Endothelial cell of umbilical vein (primary cell): ENCODE data around the gene ZNF91. TPM values are rescaled to one million over a fixed set of nuclear protein-coding genes. Genes with fewer than 3 reads are reported as not detected.

ENCODE experiments used
- BruUV-seq: library from RNA; stranded (reverse); fragments of 400-500 nt; replicated peaks from 2 replicates; lab custom pipeline; 2021; lab: Mats Ljungman, UMichigan
- CTCF ChIA-PET: fragments of 300-600, 350-600 bp; sonication (Branson Sonifier 250); formaldehyde crosslinking; loops from one replicate; lab custom pipeline; 2021; ENCODE audit warnings: antibody characterized with exemption, inconsistent platforms; lab: Charles Lee
- POLR2A ChIA-PET: fragments of 300-600, 350-600 bp; sonication (Branson Sonifier 250); formaldehyde crosslinking; loops from one replicate; lab custom pipeline; 2021; ENCODE audit warnings: antibody characterized with exemption, inconsistent platforms; lab: Charles Lee
- DNase-seq: peaks from one replicate; pipeline ENCODE4 v3.0.0-alpha.2; 2011; ENCODE audit warnings: low read depth, low spot score
- FAIRE-seq: peaks from 2 replicates; lab custom pipeline; 2011; peaks lifted over from hg19 to GRCh38; lab: Jason Lieb, UNC
- H2AFZ ChIP-seq: 2 replicates; pipeline ENCODE4 v1.6.0; 2012; ENCODE audit warnings: low read depth, low read length, control low read depth, inconsistent platforms
- H3K27ac ChIP-seq: 2 replicates; pipeline ENCODE4 v1.5.1; 2011; ENCODE audit warnings: low read depth, mild to moderate bottlenecking, control low read depth, low read length, moderate library complexity; ENCODE audit not compliant: insufficient read depth
- H3K27me3 ChIP-seq, 2 experiments: 2 replicates each; pipeline versions ENCODE4 v1.6.0 to v1.6.1; 2011; ENCODE audit warnings: low read length in 2 of 2, mixed read lengths in 1 of 2; ENCODE audit not compliant: control insufficient read depth in 2 of 2, insufficient read depth in 2 of 2
- H3K36me3 ChIP-seq, 2 experiments: 2 replicates in 1 of 2; 3 replicates in 1 of 2; pipeline ENCODE4 v1.5.1; 2011; ENCODE audit warnings: low read length in 2 of 2, mild to moderate bottlenecking in 1 of 2, moderate library complexity in 1 of 2; ENCODE audit not compliant: control insufficient read depth in 2 of 2, insufficient read depth in 2 of 2; ENCODE audit errors: extremely low read depth in 1 of 2
- H3K4me1 ChIP-seq: 3 replicates; pipeline ENCODE4 v1.5.1; 2011; ENCODE audit warnings: mild to moderate bottlenecking, low read length; ENCODE audit not compliant: control insufficient read depth, insufficient read depth; ENCODE audit errors: extremely low read depth
- H3K4me2 ChIP-seq: 2 replicates; pipeline ENCODE4 v1.6.1; 2011; ENCODE audit warnings: low read length, control low read depth, mixed read lengths; ENCODE audit not compliant: insufficient read depth
- H3K4me3 ChIP-seq, 3 experiments: fragments of 200-600 bp in 1 of 3; sonication (generic), shearing (Covaris generic) in 1 of 3; replicated peaks in 1 of 3; 2 replicates each; pipeline ENCODE4 v1.5.1; 2011 to 2016; ENCODE audit warnings: control low read depth in 3 of 3, low read length in 3 of 3, mild to moderate bottlenecking in 2 of 3, inconsistent platforms in 1 of 3, low read depth in 1 of 3, moderate library complexity in 1 of 3; ENCODE audit not compliant: insufficient read depth in 1 of 3
- H3K79me2 ChIP-seq: 2 replicates; pipeline ENCODE4 v1.6.0; 2012; ENCODE audit warnings: low read length, inconsistent platforms; ENCODE audit not compliant: control insufficient read depth, insufficient read depth
- H3K9ac ChIP-seq: replicated peaks from 2 replicates; pipeline ENCODE3; 2011; ENCODE audit warnings: low read length, control low read depth; ENCODE audit not compliant: insufficient read depth; ENCODE audit errors: extremely low read depth
- H3K9me1 ChIP-seq: replicated peaks from 3 replicates; pipeline ENCODE4 v1.6.0; 2011; ENCODE audit warnings: mild to moderate bottlenecking, low read length; ENCODE audit not compliant: control insufficient read depth, insufficient read depth; ENCODE audit errors: extremely low read depth
- H3K9me3 ChIP-seq: replicated peaks from 2 replicates; pipeline ENCODE4 v1.5.1; 2012; ENCODE audit warnings: low read length, inconsistent platforms; ENCODE audit not compliant: control insufficient read depth, insufficient read depth
- H4K20me1 ChIP-seq: replicated peaks from 2 replicates; pipeline ENCODE3; 2011; ENCODE audit warnings: mild to moderate bottlenecking, low read length; ENCODE audit not compliant: control insufficient read depth, insufficient read depth; ENCODE audit errors: extremely low read depth
- EZH2 ChIP-seq: IDR thresholded peaks from 2 replicates; pipeline ENCODE4 v1.6.1; 2012; ENCODE audit warnings: borderline replicate concordance, low read depth, mild to moderate bottlenecking, moderate library complexity, low read length, inconsistent platforms; ENCODE audit not compliant: severe bottlenecking
- FOS ChIP-seq: IDR thresholded peaks from 2 replicates; pipeline ENCODE4 v1.6.1; 2011; ENCODE audit warnings: mild to moderate bottlenecking, low read length, moderate library complexity, borderline replicate concordance; ENCODE audit not compliant: insufficient read depth
- GATA2 ChIP-seq: IDR thresholded peaks from 2 replicates; pipeline ENCODE4 v1.7.0; 2011; ENCODE audit warnings: low read depth, mild to moderate bottlenecking, moderate library complexity, mixed read lengths, low read length; ENCODE audit not compliant: insufficient read length, insufficient read depth
- JUN ChIP-seq: IDR thresholded peaks from 2 replicates; pipeline ENCODE4 v1.6.1; 2011; ENCODE audit warnings: borderline replicate concordance, low read depth; ENCODE audit not compliant: insufficient read length, insufficient read depth
- MYC ChIP-seq: IDR thresholded peaks from one replicate; pipeline ENCODE4 v1.6.1; 2011; ENCODE audit warnings: mild to moderate bottlenecking, low read depth, low read length
- POLR2A ChIP-seq: IDR thresholded peaks from 2 replicates; pipeline ENCODE4 v1.6.1; 2012; ENCODE audit warnings: low read depth, mild to moderate bottlenecking, control low read depth, low read length
- POLR2AphosphoS5 ChIP-seq: IDR thresholded peaks from 2 replicates; pipeline ENCODE4 v1.6.1; 2012; ENCODE audit warnings: low read depth, mild to moderate bottlenecking, control low read depth, low read length, moderate library complexity; ENCODE audit not compliant: insufficient read depth
- dilution Hi-C: fragments of 300-500 bp; cut with MboI; formaldehyde crosslinking; loops from one replicate; pipeline ENCODE4 v1.15.0; 2019; ENCODE audit warnings: low sequenced_read_pairs; ENCODE audit not compliant: extremely low pct_ligation_motif_present
- intact Hi-C: fragments of 100-400 bp; cut with micrococcal nuclease; formaldehyde crosslinking; loops from one replicate; pipeline ENCODE4 v1.10.0; 2022
- polyA plus RNA-seq, 4 experiments: library from polyadenylated mRNA; depleted of rRNA in 3 of 4; stranded (reverse) in 3 of 4; unstranded in 1 of 4; fragments of >200 nt; gene quantifications; 2 replicates each; pipeline versions ENCODE4 v1.2.1 to v1.2.3, GENCODE V29; 2011 to 2012; ENCODE audit warnings: missing spikeins in 1 of 4
- total RNA-seq: library from RNA; stranded (reverse); gene quantifications from 2 replicates; pipeline ENCODE4 v1.2.3, GENCODE V29; 2021
- TF ChIP-seq, protein P1 (sequence below), 2 donors: IDR thresholded peaks; 1 replicate in 1 of 2; 2 replicates in 1 of 2; pipeline ENCODE4 v1.5.1; 2011; ENCODE audit warnings: low read length in 2 of 2, mild to moderate bottlenecking in 2 of 2, moderate library complexity in 2 of 2, control low read depth in 1 of 2, inconsistent platforms in 1 of 2, low read depth in 1 of 2; ENCODE audit not compliant: insufficient read depth in 1 of 2; ENCODE audit errors: extremely low read depth in 1 of 2
- TF ChIP-seq, protein P2 (sequence below): IDR thresholded peaks from 2 replicates; pipeline ENCODE4 v1.6.1; 2011; ENCODE audit not compliant: insufficient read depth, insufficient read length

The ZNF91 gene
- total and polyA plus RNA-seq, 2 donors (not counting 3 experiments of a cell fraction or from before 2014, with no cell fraction given) = 9.6 to 17.0 TPM

DNA sequence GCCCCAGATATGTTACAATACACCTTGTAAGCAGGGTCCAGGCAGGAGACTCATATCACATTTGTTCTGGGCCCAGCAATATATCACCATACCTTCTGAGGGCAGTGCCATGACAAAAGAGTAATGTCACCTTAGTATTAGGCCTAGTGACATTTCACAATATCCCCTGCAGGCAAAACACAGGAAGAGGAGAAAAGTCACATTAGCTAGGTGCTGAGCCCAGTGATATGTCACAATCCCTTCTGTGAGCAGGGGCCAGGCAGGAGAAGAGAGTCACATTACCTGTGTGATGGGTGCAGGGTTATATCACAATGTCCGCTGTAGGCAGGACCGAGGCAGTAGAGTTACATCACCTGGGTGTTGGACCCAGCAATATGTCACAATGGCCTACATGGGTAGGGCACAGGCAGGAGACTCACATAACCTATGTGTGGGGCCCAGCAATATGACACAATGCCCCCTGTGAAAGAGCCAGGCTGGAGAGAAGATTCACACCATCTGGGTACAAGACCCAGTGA, 12.4 kb upstream of the ZNF91 start:
- ChIA-PET POLR2A (no interaction called here), CTCF (no interaction called here)
- H2AFZ ChIP-seq = no peak overlapping the region
- DNase-seq (no peak), FAIRE-seq (no peak)
- no peaks in the 10 kb centered on the region for H4K20me1 ChIP-seq
- no TSS peak for BruUV-seq
- H3K4me2 ChIP-seq = no peak overlapping the region
- H3K27ac ChIP-seq = no peak overlapping the region
- peaks cover 2% of the 10 kb centered on the region for H3K9me3 ChIP-seq
- dilution Hi-C loops (no loop called here), intact Hi-C loops (no loop called here)
- H3K4me1 ChIP-seq = no peaks in the 10 kb centered on the region
- H3K9ac ChIP-seq = no peak overlapping the region
- no peaks in the 10 kb centered on the region for H3K36me3 ChIP-seq
- H3K27me3 ChIP-seq = no peaks in the 10 kb centered on the region
- H3K9me1 ChIP-seq = no peaks in the 10 kb centered on the region
- TF ChIP-seq MYC (no peak), GATA2 (no peak), FOS (no peak), JUN (no peak), EZH2 (no peak), POLR2AphosphoS5 (no peak), POLR2A (no peak)
- TF ChIP-seq, protein P1, sequence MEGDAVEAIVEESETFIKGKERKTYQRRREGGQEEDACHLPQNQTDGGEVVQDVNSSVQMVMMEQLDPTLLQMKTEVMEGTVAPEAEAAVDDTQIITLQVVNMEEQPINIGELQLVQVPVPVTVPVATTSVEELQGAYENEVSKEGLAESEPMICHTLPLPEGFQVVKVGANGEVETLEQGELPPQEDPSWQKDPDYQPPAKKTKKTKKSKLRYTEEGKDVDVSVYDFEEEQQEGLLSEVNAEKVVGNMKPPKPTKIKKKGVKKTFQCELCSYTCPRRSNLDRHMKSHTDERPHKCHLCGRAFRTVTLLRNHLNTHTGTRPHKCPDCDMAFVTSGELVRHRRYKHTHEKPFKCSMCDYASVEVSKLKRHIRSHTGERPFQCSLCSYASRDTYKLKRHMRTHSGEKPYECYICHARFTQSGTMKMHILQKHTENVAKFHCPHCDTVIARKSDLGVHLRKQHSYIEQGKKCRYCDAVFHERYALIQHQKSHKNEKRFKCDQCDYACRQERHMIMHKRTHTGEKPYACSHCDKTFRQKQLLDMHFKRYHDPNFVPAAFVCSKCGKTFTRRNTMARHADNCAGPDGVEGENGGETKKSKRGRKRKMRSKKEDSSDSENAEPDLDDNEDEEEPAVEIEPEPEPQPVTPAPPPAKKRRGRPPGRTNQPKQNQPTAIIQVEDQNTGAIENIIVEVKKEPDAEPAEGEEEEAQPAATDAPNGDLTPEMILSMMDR (IDR thresholded peaks at IDR 0.05; ENCODE audit: extremely low read depth in 1 of 2, insufficient read depth in 1 of 2, low read depth in 1 of 2, low read length in 2 of 2) = no peak
- TF ChIP-seq, protein P2, sequence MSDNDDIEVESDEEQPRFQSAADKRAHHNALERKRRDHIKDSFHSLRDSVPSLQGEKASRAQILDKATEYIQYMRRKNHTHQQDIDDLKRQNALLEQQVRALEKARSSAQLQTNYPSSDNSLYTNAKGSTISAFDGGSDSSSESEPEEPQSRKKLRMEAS = no peak
- H3K4me3 ChIP-seq = no peak overlapping the region
- H3K79me2 ChIP-seq = no peaks in the 10 kb centered on the region
